OCI-LY3 (cell line): Measurements from ENCODE around the gene MROH2B.

Experiments
- H2AFZ ChIP-seq: fragments of 200-600, 300-600 bp; shearing (Covaris generic); 2 replicates; pipeline ENCODE4 v1.6.0; 2014; ENCODE audit warnings: antibody characterized with exemption, low read depth, low read length
- H3K27ac ChIP-seq: fragments of 200-600, 300-600 bp; sonication (generic); 2 replicates; pipeline ENCODE4 v1.5.1; 2014; ENCODE audit warnings: mild to moderate bottlenecking, low read length, moderate library complexity, mixed read lengths
- H3K27me3 ChIP-seq: fragments of 200-600, 300-600 bp; sonication (generic); 2 replicates; pipeline ENCODE4 v1.6.1; 2014; ENCODE audit warnings: low read depth, low read length, mixed read lengths
- H3K36me3 ChIP-seq: fragments of 200-600, 300-600 bp; sonication (generic); replicated peaks from 2 replicates; pipeline ENCODE3; 2014; ENCODE audit warnings: low read depth, low read length, mixed read lengths
- H3K4me1 ChIP-seq: fragments of 300-600, 200-600 bp; sonication (generic); 2 replicates; pipeline ENCODE4 v1.6.1; 2014; ENCODE audit warnings: low read length, mixed read lengths
- H3K4me2 ChIP-seq: fragments of 200-600, 300-600 bp; sonication (generic); 2 replicates; pipeline ENCODE4 v1.6.1; 2014; ENCODE audit warnings: low read length, mixed read lengths
- H3K4me3 ChIP-seq: fragments of 300-600, 200-600 bp; sonication (generic); 2 replicates; pipeline ENCODE4 v1.5.1; 2014; ENCODE audit warnings: antibody characterized with exemption, mild to moderate bottlenecking, low read length, moderate library complexity
- H3K79me2 ChIP-seq: fragments of 300-600, 200-600 bp; shearing (Covaris generic); 2 replicates; pipeline ENCODE4 v1.6.1; 2014; ENCODE audit warnings: mild to moderate bottlenecking, low read length, mixed read lengths
- H3K9ac ChIP-seq: fragments of 300-600, 200-600 bp; shearing (Covaris generic); 2 replicates; pipeline ENCODE4 v1.6.0; 2014; ENCODE audit warnings: mild to moderate bottlenecking, low read length, moderate library complexity
- H3K9me3 ChIP-seq: fragments of 200-600, 300-600 bp; shearing (Covaris generic); 2 replicates; pipeline ENCODE4 v1.6.1; 2014; ENCODE audit warnings: low read length, mixed read lengths; ENCODE audit not compliant: insufficient read depth
- H4K20me1 ChIP-seq: fragments of 200-600, 300-600 bp; sonication (generic); 2 replicates; pipeline ENCODE4 v1.6.1; 2016; ENCODE audit warnings: low read length, mixed read lengths; ENCODE audit not compliant: insufficient read depth
- CTCF ChIP-seq: fragments of 200-600, 300-600 bp; sonication (generic); IDR thresholded peaks from 2 replicates; pipeline ENCODE4 v1.5.1; 2014; ENCODE audit warnings: antibody characterized with exemption, low read length, low read depth
- EZH2phosphoT487 ChIP-seq: fragments of 200-600 bp; shearing (Covaris generic); IDR thresholded peaks from 2 replicates; pipeline ENCODE4 v1.6.1; 2018; ENCODE audit warnings: antibody characterized with exemption, mixed run types, low read depth

Gene MROH2B

GRCh38 chr5:40995801-40996586, 75.1 kb downstream of the MROH2B start:
- H3K27ac ChIP-seq: no peak overlapping the region
- no peaks in the 10 kb centered on the region for H3K4me1 ChIP-seq
- no peaks in the 10 kb centered on the region for H3K36me3 ChIP-seq
- no peak overlapping the region for H3K9ac ChIP-seq
- no peaks in the 10 kb centered on the region for H3K9me3 ChIP-seq
- no peak overlapping the region for H3K4me2 ChIP-seq
- no peaks in the 10 kb centered on the region for H3K27me3 ChIP-seq
- no peak overlapping the region for H3K4me3 ChIP-seq
- no peak overlapping the region for H2AFZ ChIP-seq
- no peaks in the 10 kb centered on the region for H3K79me2 ChIP-seq
- H4K20me1 ChIP-seq: no peaks in the 10 kb centered on the region
- TF ChIP-seq CTCF (no peak), EZH2phosphoT487 (no peak)

GRCh38 chr5:40991981-40992559, 79.1 kb downstream of the MROH2B start:
- Histone ChIP-seq H3K9ac (no peak overlapping the region), H3K36me3 (no peaks in the 10 kb centered on the region), H4K20me1 (no peaks in the 10 kb centered on the region), H3K79me2 (no peaks in the 10 kb centered on the region), H3K27ac (no peak overlapping the region), H3K4me1 (no peaks in the 10 kb centered on the region), H3K9me3 (no peaks in the 10 kb centered on the region), H2AFZ (no peak overlapping the region), H3K4me3 (no peak overlapping the region), H3K4me2 (no peak overlapping the region), H3K27me3 (no peaks in the 10 kb centered on the region)
- TF ChIP-seq EZH2phosphoT487 (no peak), CTCF (no peak)

DNA sequence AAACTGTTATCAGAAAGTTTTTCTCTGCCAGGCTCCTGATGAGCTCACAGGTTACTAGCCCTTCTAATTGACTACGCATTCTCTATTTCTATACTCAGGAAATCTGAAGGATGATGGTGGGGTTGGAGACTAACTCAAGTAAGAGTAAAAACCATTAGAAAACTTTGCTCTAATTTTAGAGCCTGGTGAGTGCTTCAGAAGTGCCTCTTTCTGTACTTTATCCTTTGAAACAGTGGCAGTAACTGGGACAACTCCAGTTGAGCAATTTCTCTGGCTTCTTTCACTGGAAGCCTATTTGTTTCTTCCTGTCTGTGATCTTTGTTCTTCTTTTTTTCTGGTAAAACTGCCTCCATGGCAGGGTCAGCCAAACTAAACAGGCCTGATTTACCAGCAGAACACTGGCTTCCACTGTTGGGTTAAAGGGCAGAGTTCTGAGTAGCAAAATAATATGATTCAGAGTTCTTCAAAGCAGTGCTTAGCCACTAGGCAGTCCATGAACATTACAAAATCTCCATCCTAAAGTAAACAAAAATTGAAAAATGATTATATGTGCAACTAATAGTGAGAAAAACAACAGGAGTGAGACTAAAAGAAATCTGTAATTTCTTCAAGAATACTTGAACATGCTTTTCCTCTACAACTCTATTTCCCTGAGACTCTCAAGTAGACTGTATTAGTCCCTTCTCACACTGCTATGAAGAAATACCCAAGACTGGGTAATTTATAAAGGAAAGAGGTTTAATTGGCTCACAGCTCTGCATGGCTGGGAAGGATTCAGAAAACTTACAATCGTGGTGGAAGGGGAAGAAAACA, 79.8 kb downstream of the MROH2B start:
- Histone ChIP-seq H3K27ac (no peak overlapping the region), H3K4me2 (no peak overlapping the region), H3K4me3 (no peak overlapping the region), H3K9ac (no peak overlapping the region), H3K9me3 (no peaks in the 10 kb centered on the region), H3K79me2 (no peaks in the 10 kb centered on the region), H2AFZ (no peak overlapping the region), H3K27me3 (no peaks in the 10 kb centered on the region), H3K4me1 (no peaks in the 10 kb centered on the region), H4K20me1 (no peaks in the 10 kb centered on the region), H3K36me3 (no peaks in the 10 kb centered on the region)
- TF ChIP-seq CTCF (no peak), EZH2phosphoT487 (no peak)
